ENCODE results near the gene CTNS.

The CTNS gene

GRCh38 chr17:3594976-3595375, 41.6 kb upstream of the CTNS start:
- Histone ChIP-seq H3K4me1 (ENCODE audit: control insufficient read depth, insufficient read depth, low read length) (no peaks in the 10 kb centered on the region), H3K4me3 (ENCODE audit: low read depth, low read length) (no peak overlapping the region), H3K27ac (ENCODE audit: extremely low read depth, low read depth, low read length) (no peak overlapping the region), H3K9me3 (ENCODE audit: control insufficient read depth, insufficient read depth, low read depth, low read length) (no peaks in the 10 kb centered on the region), H3K36me3 (ENCODE audit: control insufficient read depth in 2 of 2, insufficient read depth in 1 of 2, low read length in 2 of 2) (peaks cover 0 to 34% of the 10 kb centered on the region in 2 experiments; a peak in 2 of 3 replicates)
- CTCF ChIA-PET: interaction anchor here (1.2 kb wide), 1 partner anchor 546 kb away, joined by 3 read pairs; no protein-coding TSS in a partner anchor
- TF ChIP-seq WT1 (tag by site-specific recombination; IDR thresholded peaks at IDR 0.05) (no peak), ZNF548 (tag by site-specific recombination; IDR thresholded peaks at IDR 0.05) (no peak), ZNF658 (tag by site-specific recombination; IDR thresholded peaks at IDR 0.05) (no peak), PRDM6 (tag by site-specific recombination; IDR thresholded peaks at IDR 0.05) (no peak), MEIS1 (CRISPR knock-in tag; IDR thresholded peaks at IDR 0.05; ENCODE audit: borderline replicate concordance) (no peak), ZNF184 (tag by site-specific recombination; IDR thresholded peaks at IDR 0.05) (no peak), ZXDB (tag by site-specific recombination; IDR thresholded peaks at IDR 0.05) (no peak)
- POLR2A ChIA-PET: no interaction called here

- Histone ChIP-seq H3K4me3 (ENCODE audit: low read depth, low read length) (no peak overlapping the region), H3K9me3 (ENCODE audit: control insufficient read depth, insufficient read depth, low read depth, low read length) (no peaks in the 10 kb centered on the region), H3K27ac (ENCODE audit: extremely low read depth, low read depth, low read length) (no peak overlapping the region), H3K36me3 (ENCODE audit: control insufficient read depth in 2 of 2, insufficient read depth in 1 of 2, low read length in 2 of 2) (peaks cover 0 to 14% of the 10 kb centered on the region in 2 experiments; a peak in 2 of 3 replicates), H3K4me1 (ENCODE audit: control insufficient read depth, insufficient read depth, low read length) (no peaks in the 10 kb centered on the region)
- POLR2A ChIA-PET: interaction anchor here (0.5 to 1.0 kb wide), 2 partner anchors 36 to 39 kb away, joined by 3 to 4 read pairs; partner anchors contain the start of gene SHPK
- no peak for TF ChIP-seq ZNF202 (tag by site-specific recombination; IDR thresholded peaks at IDR 0.05; ENCODE audit: borderline replicate concordance)
- TF ChIP-seq ZIC2 (tag by site-specific recombination; IDR thresholded peaks at IDR 0.05): no peak
- no peak for TF ChIP-seq ZNF121 (tag by site-specific recombination; IDR thresholded peaks at IDR 0.05)
- TF ChIP-seq ZNF157 (tag by site-specific recombination; IDR thresholded peaks at IDR 0.05): no peak
- TF ChIP-seq ZNF391 (tag by site-specific recombination; IDR thresholded peaks at IDR 0.05; ENCODE audit: borderline replicate concordance, low read depth): no peak
- TF ChIP-seq HOXD13 (CRISPR knock-in tag; IDR thresholded peaks at IDR 0.05; ENCODE audit: borderline replicate concordance): no peak
- no peak for TF ChIP-seq ZNF350 (tag by site-specific recombination; IDR thresholded peaks at IDR 0.05)
- TF ChIP-seq ZNF585B (tag by site-specific recombination; IDR thresholded peaks at IDR 0.05): no peak
- no peak for TF ChIP-seq ZNF501 (tag by site-specific recombination; IDR thresholded peaks at IDR 0.05)
- TF ChIP-seq CTCF (tag by site-specific recombination; IDR thresholded peaks at IDR 0.05): no peak
- no peak for TF ChIP-seq ZNF621 (tag by site-specific recombination; IDR thresholded peaks at IDR 0.05)
- no peak for TF ChIP-seq BCL6B (tag by site-specific recombination; IDR thresholded peaks at IDR 0.05)
- no peak for TF ChIP-seq ZNF660 (tag by site-specific recombination; IDR thresholded peaks at IDR 0.05)
- TF ChIP-seq ZNF2 (tag by site-specific recombination; IDR thresholded peaks at IDR 0.05): no peak
- TF ChIP-seq ZNF10 (tag by site-specific recombination; IDR thresholded peaks at IDR 0.05): no peak
- no peak for TF ChIP-seq SP2 (tag by site-specific recombination; IDR thresholded peaks at IDR 0.05)
- TF ChIP-seq BCL11A (tag by site-specific recombination; IDR thresholded peaks at IDR 0.05; ENCODE audit: low read depth): no peak
- TF ChIP-seq ZBTB48 (tag by site-specific recombination; IDR thresholded peaks at IDR 0.05): no peak
- TF ChIP-seq ZNF169 (tag by site-specific recombination; IDR thresholded peaks at IDR 0.05): no peak
- no peak for TF ChIP-seq GFI1B (tag by site-specific recombination; IDR thresholded peaks at IDR 0.05)
- CTCF ChIA-PET: interaction anchor here (0.7 kb wide), 1 partner anchor 614 kb away, joined by 3 read pairs; no protein-coding TSS in a partner anchor
Measured at GRCh38 chr17:3596804-3597464, 39.6 kb upstream of the CTNS start.

All from HEK293 (cell line).